Measurements from ENCODE around the gene GDI1.

DNA sequence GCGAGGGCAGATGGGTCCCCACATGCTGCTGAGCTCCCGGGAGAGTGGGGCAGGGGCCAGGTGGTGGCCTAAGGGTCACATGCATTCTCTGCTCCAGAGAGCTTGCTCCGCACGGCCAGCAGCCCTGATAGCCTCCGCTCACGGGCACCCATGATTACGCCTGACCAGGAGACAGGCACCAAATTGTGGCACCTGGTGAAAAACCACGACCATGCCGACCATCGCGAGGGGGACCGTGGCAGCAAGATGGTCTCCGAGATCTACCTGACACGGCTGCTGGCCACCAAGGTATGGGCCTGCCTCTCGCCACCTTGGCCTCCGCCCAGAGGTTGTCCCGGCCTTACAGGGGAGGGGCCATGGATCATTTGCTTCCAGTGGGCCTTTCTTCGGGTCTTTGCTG lies 32.9 kb downstream of the GDI1 start:
- TF ChIP-seq, protein P1, sequence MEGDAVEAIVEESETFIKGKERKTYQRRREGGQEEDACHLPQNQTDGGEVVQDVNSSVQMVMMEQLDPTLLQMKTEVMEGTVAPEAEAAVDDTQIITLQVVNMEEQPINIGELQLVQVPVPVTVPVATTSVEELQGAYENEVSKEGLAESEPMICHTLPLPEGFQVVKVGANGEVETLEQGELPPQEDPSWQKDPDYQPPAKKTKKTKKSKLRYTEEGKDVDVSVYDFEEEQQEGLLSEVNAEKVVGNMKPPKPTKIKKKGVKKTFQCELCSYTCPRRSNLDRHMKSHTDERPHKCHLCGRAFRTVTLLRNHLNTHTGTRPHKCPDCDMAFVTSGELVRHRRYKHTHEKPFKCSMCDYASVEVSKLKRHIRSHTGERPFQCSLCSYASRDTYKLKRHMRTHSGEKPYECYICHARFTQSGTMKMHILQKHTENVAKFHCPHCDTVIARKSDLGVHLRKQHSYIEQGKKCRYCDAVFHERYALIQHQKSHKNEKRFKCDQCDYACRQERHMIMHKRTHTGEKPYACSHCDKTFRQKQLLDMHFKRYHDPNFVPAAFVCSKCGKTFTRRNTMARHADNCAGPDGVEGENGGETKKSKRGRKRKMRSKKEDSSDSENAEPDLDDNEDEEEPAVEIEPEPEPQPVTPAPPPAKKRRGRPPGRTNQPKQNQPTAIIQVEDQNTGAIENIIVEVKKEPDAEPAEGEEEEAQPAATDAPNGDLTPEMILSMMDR (conservative IDR thresholded peaks at IDR 0.05; ENCODE audit: low read length) = no peak
- no peak for TF ChIP-seq EZH2phosphoT487 (IDR thresholded peaks at IDR 0.05; ENCODE audit: borderline replicate concordance)
